HCT116 (cell line): ENCODE results near the gene TFF1. TPM values are rescaled to one million over a fixed set of nuclear protein-coding genes. Genes with fewer than 3 reads are reported as not detected.

ENCODE experiments used
- ATAC-seq: fragments of 200-7000 bp; cut with Tn5 transposase; 2 replicates; pipeline ENCODE4 v1.9.1; 2020; ENCODE audit warnings: mild to moderate bottlenecking, moderate library complexity
- Bru-seq: library from RNA; stranded (reverse); fragments of 400-500 nt; gene quantifications from one replicate; lab custom pipeline; 2021; lab: Mats Ljungman, UMichigan
- BruChase-seq, 2 experiments: library from RNA; stranded (reverse); fragments of 400-500 nt; gene quantifications; one replicate each; lab custom pipeline; 2021; lab: Mats Ljungman, UMichigan
- BruUV-seq: library from RNA; stranded (reverse); fragments of 400-500 nt; replicated peaks from 2 replicates; lab custom pipeline; 2021; lab: Mats Ljungman, UMichigan
- CTCF ChIA-PET: fragments of 300-600 bp; sonication (Branson Sonifier 250); formaldehyde crosslinking; loops from one replicate; lab custom pipeline; 2021; ENCODE audit warnings: antibody characterized with exemption; lab: Charles Lee
- POLR2A ChIA-PET: fragments of 300-600, 350-600 bp; sonication (Branson Sonifier 250); formaldehyde crosslinking; loops from one replicate; lab custom pipeline; 2021; ENCODE audit warnings: antibody characterized with exemption; lab: Charles Lee
- RAD21 ChIA-PET, 2 experiments: fragments of 300-600 bp; sonication (Branson Sonifier 250); formaldehyde crosslinking; loops; one replicate each; lab custom pipeline; 2023; ENCODE audit warnings: low total read pairs in 2 of 2; ENCODE audit not compliant: uncharacterized antibody in 2 of 2, unreplicated experiment in 2 of 2, low non-redundant PET in 1 of 2; lab: Charles Lee
- DNase-seq: peaks from one replicate; pipeline ENCODE4 v3.0.0-alpha.2; 2010; ENCODE audit warnings: low read depth, low spot score
- H2AFZ ChIP-seq: fragments of 200-600 bp; shearing (Covaris generic), sonication (generic); 2 replicates; pipeline ENCODE4 v1.6.1; 2017; ENCODE audit warnings: low read depth, mixed run types, mixed read lengths, antibody characterized with exemption, low read length; ENCODE audit not compliant: poor library complexity, severe bottlenecking
- H3K27ac ChIP-seq: 2 replicates; pipeline ENCODE4 v1.5.1; 2012; ENCODE audit warnings: low read depth, low read length
- H3K27me3 ChIP-seq: fragments of 200-600 bp; sonication (generic); 2 replicates; pipeline ENCODE4 v1.6.1; 2016; ENCODE audit warnings: mixed run types, low read length, mixed read lengths; ENCODE audit not compliant: insufficient read depth
- H3K36me3 ChIP-seq, 2 experiments: fragments of 200-500 bp in 1 of 2; fragments of 200-600 bp in 1 of 2; sonication (Bioruptor generic) in 1 of 2; sonication (generic) in 1 of 2; 2 replicates each; pipeline versions ENCODE4 v1.5.1 to v1.6.1; 2014 to 2016; ENCODE audit warnings: low read length in 2 of 2, inconsistent platforms in 1 of 2, mixed read lengths in 1 of 2, mixed run types in 1 of 2; ENCODE audit not compliant: insufficient read depth in 2 of 2, control insufficient read depth in 1 of 2
- H3K4me1 ChIP-seq, 2 experiments: fragments of 200-600 bp in 1 of 2; sonication (generic) in 1 of 2; 2 replicates each; pipeline versions ENCODE4 v1.5.1 to v1.6.1; 2012 to 2017; ENCODE audit warnings: low read length in 2 of 2, inconsistent platforms in 1 of 2, mild to moderate bottlenecking in 1 of 2, mixed read lengths in 1 of 2, mixed run types in 1 of 2, moderate library complexity in 1 of 2; ENCODE audit not compliant: insufficient read depth in 2 of 2, control insufficient read depth in 1 of 2
- H3K4me2 ChIP-seq: fragments of 200-600 bp; sonication (generic); 2 replicates; pipeline ENCODE4 v1.6.1; 2017; ENCODE audit warnings: mixed run types, low read length, mixed read lengths
- H3K4me3 ChIP-seq, 2 experiments: fragments of 200-600 bp in 1 of 2; sonication (generic) in 1 of 2; replicated peaks in 1 of 2; 2 replicates each; pipeline ENCODE4 v1.5.1; 2011 to 2016; ENCODE audit warnings: low read length in 2 of 2, control low read depth in 1 of 2, low read depth in 1 of 2, mild to moderate bottlenecking in 1 of 2, mixed read lengths in 1 of 2, mixed run types in 1 of 2
- H3K79me2 ChIP-seq: fragments of 200-600 bp; sonication (generic); 2 replicates; pipeline ENCODE4 v1.6.1; 2017; ENCODE audit warnings: mild to moderate bottlenecking, mixed run types, low read length, moderate library complexity, mixed read lengths; ENCODE audit not compliant: insufficient read depth
- H3K9ac ChIP-seq: fragments of 200-600 bp; sonication (generic); 2 replicates; pipeline ENCODE4 v1.6.1; 2016; ENCODE audit warnings: low read length, mixed read lengths
- H3K9me2 ChIP-seq: fragments of 200-600 bp; sonication (generic), shearing (Covaris generic); 2 replicates; pipeline ENCODE4 v1.6.1; 2017; ENCODE audit warnings: mixed run types, mild to moderate bottlenecking, moderate library complexity; ENCODE audit not compliant: insufficient read depth
- H3K9me3 ChIP-seq, 2 experiments: fragments of 200-500 bp in 1 of 2; fragments of 200-600 bp in 1 of 2; sonication (Bioruptor generic) in 1 of 2; sonication (generic) in 1 of 2; 2 replicates each; pipeline ENCODE4 v1.6.1; 2014 to 2017; ENCODE audit warnings: low read length in 2 of 2, mixed read lengths in 2 of 2, inconsistent platforms in 1 of 2, low read depth in 1 of 2, mild to moderate bottlenecking in 1 of 2, mixed run types in 1 of 2, moderate library complexity in 1 of 2; ENCODE audit not compliant: control insufficient read depth in 1 of 2, insufficient read depth in 1 of 2
- H4K20me1 ChIP-seq: fragments of 200-600 bp; sonication (generic), shearing (Covaris generic); 2 replicates; pipeline ENCODE4 v1.6.1; 2017; ENCODE audit warnings: mixed run types, mild to moderate bottlenecking, moderate library complexity; ENCODE audit not compliant: insufficient read depth
- CBX3 ChIP-seq: IDR thresholded peaks from 2 replicates; pipeline ENCODE4 v1.6.1; 2012; ENCODE audit warnings: low read depth
- CEBPB ChIP-seq: IDR thresholded peaks from 2 replicates; pipeline ENCODE4 v1.6.1; 2012; ENCODE audit warnings: low read depth
- CTCF ChIP-seq, 3 experiments: fragments of 200-600 bp in 1 of 3; sonication (generic) in 1 of 3; IDR thresholded peaks in 2 of 3; conservative IDR thresholded peaks in 1 of 3; 2 replicates each; pipeline ENCODE4 v1.5.1; 2012 to 2017; ENCODE audit warnings: low read depth in 2 of 3, low read length in 2 of 3, antibody characterized with exemption in 1 of 3, borderline replicate concordance in 1 of 3, control low read depth in 1 of 3, mild to moderate bottlenecking in 1 of 3, mixed read lengths in 1 of 3, mixed run types in 1 of 3, moderate library complexity in 1 of 3; ENCODE audit not compliant: insufficient read depth in 1 of 3
- EGR1 ChIP-seq: IDR thresholded peaks from 2 replicates; pipeline ENCODE4 v1.6.1; 2012; ENCODE audit warnings: low read depth
- ELF1 ChIP-seq: IDR thresholded peaks from 2 replicates; pipeline ENCODE4 v1.6.1; 2012; ENCODE audit warnings: low read depth, borderline replicate concordance
- EZH2 ChIP-seq: fragments of 200-600 bp; sonication (generic); IDR thresholded peaks from 2 replicates; pipeline ENCODE4 v1.6.1; 2017; ENCODE audit warnings: antibody characterized with exemption, mixed run types
- EZH2phosphoT487 ChIP-seq: fragments of 200-600 bp; IDR thresholded peaks from 2 replicates; pipeline ENCODE4 v1.6.1; 2018; ENCODE audit warnings: antibody characterized with exemption, borderline replicate concordance
- FOSL1 ChIP-seq: IDR thresholded peaks from 2 replicates; pipeline ENCODE4 v1.6.1; 2012; ENCODE audit warnings: low read depth
- MAX ChIP-seq: IDR thresholded peaks from 2 replicates; pipeline ENCODE4 v1.6.1; 2012
- POLR2A ChIP-seq: IDR thresholded peaks from 2 replicates; pipeline ENCODE4 v1.7.0; 2011; ENCODE audit warnings: borderline replicate concordance; ENCODE audit not compliant: insufficient read depth, insufficient read length; ENCODE audit errors: extremely low read depth
- POLR2AphosphoS5 ChIP-seq: IDR thresholded peaks from 2 replicates; pipeline ENCODE4 v1.6.1; 2011; ENCODE audit warnings: mild to moderate bottlenecking, low read depth, low read length, moderate library complexity
- RAD21 ChIP-seq: IDR thresholded peaks from 2 replicates; pipeline ENCODE4 v1.6.1; 2012; ENCODE audit warnings: low read depth, mild to moderate bottlenecking
- REST ChIP-seq: IDR thresholded peaks from 2 replicates; pipeline ENCODE4 v1.6.1; 2012; ENCODE audit warnings: low read depth
- SIN3A ChIP-seq: IDR thresholded peaks from 2 replicates; pipeline ENCODE4 v1.6.1; 2012; ENCODE audit warnings: low read depth
- SP1 ChIP-seq: IDR thresholded peaks from 2 replicates; pipeline ENCODE4 v1.6.1; 2012; ENCODE audit warnings: low read depth
- YY1 ChIP-seq: IDR thresholded peaks from 2 replicates; pipeline ENCODE4 v1.6.1; 2011; ENCODE audit warnings: low read length, low read depth, moderate library complexity, mild to moderate bottlenecking; ENCODE audit not compliant: insufficient replicate concordance; ENCODE audit errors: extremely low read depth
- ZBTB33 ChIP-seq: IDR thresholded peaks from 2 replicates; pipeline ENCODE4 v1.6.1; 2011; ENCODE audit warnings: mild to moderate bottlenecking, low read length, moderate library complexity; ENCODE audit not compliant: insufficient replicate concordance; ENCODE audit errors: extremely low read depth
- ZFX ChIP-seq: fragments of 450-650 bp; IDR thresholded peaks from 2 replicates; pipeline ENCODE4 v1.6.1; 2017
- ZNF274 ChIP-seq: fragments of 200-500 bp; sonication (Bioruptor generic); IDR thresholded peaks from 2 replicates; pipeline ENCODE4 v1.6.1; 2014; ENCODE audit warnings: mild to moderate bottlenecking, low read depth, low read length, inconsistent platforms
- intact Hi-C: fragments of 100-400 bp; cut with micrococcal nuclease; formaldehyde crosslinking; loops from 2 replicates; pipeline ENCODE4 v1.10.0; 2022
- long read RNA-seq: library from polyadenylated mRNA; unstranded; transcript quantifications from one replicate; pipeline ENCODE4 v2.0.0, GENCODE V29; 2021; ENCODE audit not compliant: unreplicated experiment
- polyA plus RNA-seq: library from polyadenylated mRNA; unstranded; fragments of >200 nt; gene quantifications from 2 replicates; pipeline ENCODE4 v1.2.1, GENCODE V29; 2012; ENCODE audit warnings: missing spikeins
- total RNA-seq: library from RNA; stranded (reverse); gene quantifications from one replicate; pipeline ENCODE4 v1.2.1, GENCODE V29; 2021; ENCODE audit not compliant: unreplicated experiment

TFF1 gene
- total RNA-seq (0.61 TPM), Bru-seq, nascent RNA (not detected), BruChase-seq, experiment 1, labeled RNA remaining after a 6-hour chase (percentile 17 among the genes with signal in this experiment), BruChase-seq, experiment 2, labeled RNA remaining after a 2-hour chase (percentile 23 among the genes with signal in this experiment)
- not detected in 2 replicates for polyA plus RNA-seq
- long read RNA-seq, result 0 reads

GRCh38 chr21:42366292-42367010 lies at the start of gene TFF1:
TSS of gene TFF1 (minus strand) at chr21:42366535. CDS start at chr21:42366495, 40 bp downstream.
- no peak within 1 kb of the TSS for H3K4me3 ChIP-seq
- ATAC-seq (no peak), DNase-seq (no peak)
- H3K4me2 ChIP-seq, result no peak within 1 kb of the TSS
- H3K9me3 ChIP-seq, result no peaks in the 10 kb centered on the region
- H3K9ac ChIP-seq, result no peak within 1 kb of the TSS
- H3K9me2 ChIP-seq, result no peaks in the 10 kb centered on the region
- H3K36me3 ChIP-seq, result no peaks in the 10 kb centered on the region
- intact Hi-C loops, result no loop called here
- H2AFZ ChIP-seq, result no peak within 1 kb of the TSS
- CTCF ChIA-PET, result interaction anchor here (2.5 kb wide), 1 partner anchor 15 kb away, joined by 9 read pairs; no protein-coding TSS in a partner anchor
- POLR2A ChIA-PET, result no interaction called here
- RAD21 ChIA-PET, result no interaction called here
- BruUV-seq, result no TSS peak
- H3K79me2 ChIP-seq, result no peaks in the 10 kb centered on the region
- no peaks in the 10 kb centered on the region for H3K27me3 ChIP-seq
- no peaks in the 10 kb centered on the region for H3K4me1 ChIP-seq
- no peak for TF ChIP-seq MAX
- TF ChIP-seq REST, result no peak
- TF ChIP-seq ZBTB33, result no peak
- no peak for TF ChIP-seq EZH2
- TF ChIP-seq RAD21, result no peak
- TF ChIP-seq EZH2phosphoT487, result no peak
- no peak for TF ChIP-seq ZNF274
- TF ChIP-seq CTCF (IDR thresholded peaks at IDR 0.05 in 2 of 3, conservative IDR thresholded peaks at IDR 0.05 in 1 of 3; ENCODE audit: borderline replicate concordance in 1 of 3, insufficient read depth in 1 of 3, low read depth in 2 of 3, low read length in 2 of 3), result no peak
- no peak for TF ChIP-seq ELF1
- no peak for TF ChIP-seq SP1
- TF ChIP-seq CEBPB, result no peak
- TF ChIP-seq POLR2AphosphoS5, result no peak
- TF ChIP-seq FOSL1, result no peak
- TF ChIP-seq SIN3A, result no peak
- TF ChIP-seq CBX3, result no peak
- TF ChIP-seq ZFX, result no peak
- no peak for TF ChIP-seq EGR1
- no peak for TF ChIP-seq YY1
- TF ChIP-seq POLR2A, result no peak
- H4K20me1 ChIP-seq, result no peaks in the 10 kb centered on the region
- no peak within 1 kb of the TSS for H3K27ac ChIP-seq
